K562 (cell line): ENCODE results near the gene SURF4. TPM values are rescaled to one million over a fixed set of nuclear protein-coding genes. Genes with fewer than 3 reads are reported as not detected.

ENCODE experiments used
- CTCF ChIP-seq, 3 experiments: IDR thresholded peaks in 2 of 3; conservative IDR thresholded peaks in 1 of 3; 2 replicates each; pipeline ENCODE4 v1.5.1; 2011 to 2012; ENCODE audit warnings: low read length in 3 of 3, mild to moderate bottlenecking in 3 of 3, control low read depth in 2 of 3, improper control_type of control experiment in 1 of 3, inconsistent platforms in 1 of 3, low read depth in 1 of 3, mixed read lengths in 1 of 3, moderate library complexity in 1 of 3; ENCODE audit not compliant: insufficient read depth in 2 of 3
- FOXP4 ChIP-seq: sonication (generic); formaldehyde crosslinking; IDR thresholded peaks from 2 replicates; pipeline ENCODE4 v1.8.0; 2022; ENCODE audit warnings: mild to moderate bottlenecking, missing genetic modification reagents, borderline replicate concordance
- KLF16 ChIP-seq: IDR thresholded peaks from 2 replicates; pipeline ENCODE4 v1.6.1; 2016; ENCODE audit warnings: antibody characterized with exemption
- SMC3 ChIP-seq: conservative IDR thresholded peaks from 2 replicates; pipeline ENCODE4 v1.6.1; 2011; ENCODE audit warnings: low read depth, low read length, improper control_type of control experiment; ENCODE audit not compliant: insufficient read depth
- ZNF277 ChIP-seq: fragments of 250-450 bp; sonication (Bioruptor Pico); IDR thresholded peaks from 2 replicates; pipeline ENCODE4 v1.8.0; 2022; ENCODE audit warnings: inconsistent platforms, mild to moderate bottlenecking, moderate library complexity, borderline replicate concordance
- polyA plus RNA-seq, 8 experiments: library from polyadenylated mRNA; depleted of rRNA in 4 of 8; stranded (reverse) in 5 of 8; unstranded in 3 of 8; fragments of >200 nt; fragmentation: Nextera tagmentation in 2 of 8; fragmentation: Illumina TruSeq in 1 of 8; extraction: Ambion mirVana in 2 of 8; extraction: Trizol in 1 of 8; gene quantifications; 2 replicates each; pipeline versions ENCODE4 v1.2.1 to v1.2.3, GENCODE V29; 2011 to 2014; ENCODE audit warnings: inconsistent platforms in 1 of 8, missing spikeins in 1 of 8
- total RNA-seq, 7 experiments: library from RNA; depleted of rRNA in 6 of 7; stranded (reverse); fragments of >200 nt in 6 of 7; fragmentation: Illumina TruSeq in 2 of 7; extraction: Trizol in 2 of 7; gene quantifications; 2 replicates each; pipeline versions ENCODE4 v1.2.1 to v1.2.3, GENCODE V29; 2011 to 2021; ENCODE audit warnings: low replicate concordance in 1 of 7
- TF ChIP-seq, protein P1 (sequence below): fragments of 450-650 bp; formaldehyde crosslinking; IDR thresholded peaks from 2 replicates; pipeline ENCODE4 v1.4.0; 2022; ENCODE audit warnings: mild to moderate bottlenecking, moderate library complexity

Gene SURF4
- total and polyA plus RNA-seq, 9 of the 15 experiments (the other 6 are each of a cell fraction or from before 2014, with no cell fraction given): 8.4 to 176 (median 130) TPM

DNA sequence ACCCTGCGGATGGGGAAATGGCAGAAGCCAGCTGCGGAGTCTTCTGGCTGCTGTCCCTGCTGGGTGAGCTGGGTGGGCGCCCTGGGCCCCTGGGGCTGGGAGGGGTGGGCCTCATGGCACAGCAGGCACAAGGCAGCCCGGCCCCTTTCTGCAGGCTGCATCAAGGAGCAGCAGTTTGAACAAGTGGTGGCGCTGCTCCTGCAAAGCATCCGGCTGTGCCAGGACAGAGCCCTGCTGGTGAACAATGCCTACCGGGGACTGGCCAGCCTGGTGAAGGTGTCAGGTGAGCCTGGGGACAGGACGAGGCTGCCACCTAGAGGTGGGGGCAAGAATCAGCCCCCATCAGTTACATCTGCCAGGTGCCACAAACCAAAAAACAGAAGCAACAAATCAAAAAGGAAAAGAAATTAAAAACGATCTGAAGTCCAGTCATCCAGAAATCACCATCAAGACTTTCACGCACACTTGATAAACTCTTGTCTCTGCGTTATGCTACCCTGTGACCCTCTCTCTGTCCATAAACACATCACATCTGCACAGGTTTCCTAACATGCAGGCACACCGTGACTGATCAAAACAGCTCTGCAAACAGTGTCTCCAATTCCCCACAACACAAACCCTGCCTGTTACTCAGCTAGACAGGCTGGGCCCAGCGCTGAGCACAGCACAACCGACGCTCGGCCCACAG, 28.1 kb upstream of the SURF4 start (continued):
- peak; percentile 37; the same call in 1 of the 2 replicates for TF ChIP-seq SMC3
- TF ChIP-seq, protein P1, sequence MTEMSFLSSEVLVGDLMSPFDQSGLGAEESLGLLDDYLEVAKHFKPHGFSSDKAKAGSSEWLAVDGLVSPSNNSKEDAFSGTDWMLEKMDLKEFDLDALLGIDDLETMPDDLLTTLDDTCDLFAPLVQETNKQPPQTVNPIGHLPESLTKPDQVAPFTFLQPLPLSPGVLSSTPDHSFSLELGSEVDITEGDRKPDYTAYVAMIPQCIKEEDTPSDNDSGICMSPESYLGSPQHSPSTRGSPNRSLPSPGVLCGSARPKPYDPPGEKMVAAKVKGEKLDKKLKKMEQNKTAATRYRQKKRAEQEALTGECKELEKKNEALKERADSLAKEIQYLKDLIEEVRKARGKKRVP (CRISPR knock-in tag): no peak
- TF ChIP-seq ZNF277 (CRISPR knock-in tag): no peak
- peak; percentile 65 to 87 (median 77) for TF ChIP-seq CTCF (IDR thresholded peaks at IDR 0.05 in 2 of 3, conservative IDR thresholded peaks at IDR 0.05 in 1 of 3; ENCODE audit: insufficient read depth in 2 of 3, low read depth in 1 of 3, low read length in 3 of 3)
- TF ChIP-seq KLF16: 0 out of 2 replicates have a peak, but pooled peaks have one; percentile 25
- TF ChIP-seq FOXP4 (CRISPR knock-in tag): no peak
